Urothelium cell line (cell line): ENCODE results near the gene DOP1B.
A peak's percentile ranks its signal among the peaks of the same experiment; 100 is the strongest.
"Not testable (repeated sequence)": the region's sequence is repeated elsewhere in the genome, so short reads cannot be mapped to it uniquely, and the experiment has no call there.

ENCODE experiments used
- DNase-seq: peaks from one replicate; pipeline ENCODE4 v3.0.0; 2011; ENCODE audit warnings: low spot score, mixed read lengths
- FAIRE-seq: peaks from 2 replicates; lab custom pipeline; 2011; peaks lifted over from hg19 to GRCh38; lab: Jason Lieb, UNC

Gene DOP1B

GRCh38 chr21:36132696-36133095, 23.9 kb upstream of the DOP1B start:
- no peak for DNase-seq
- no peak for FAIRE-seq

GRCh38 chr21:36134803-36135390, 21.7 kb upstream of the DOP1B start, which contains the start of gene CBR3:
Gene CBR3, plus strand, starts transcription at chr21:36135079. Its CDS starts 114 bp downstream, at chr21:36135193.
- FAIRE-seq: no peak
- DNase-seq: peak; percentile 18

GRCh38 chr21:36135391-36136102, 21.1 kb upstream of the DOP1B start:
- no peak for DNase-seq

GRCh38 chr21:36139791-36140190, 16.8 kb upstream of the DOP1B start:
- not testable (repeated sequence) for DNase-seq, FAIRE-seq

More at GRCh38 chr21:36135391-36136102, 21.1 kb upstream of the DOP1B start:
- no peak for FAIRE-seq

GRCh38 chr21:36141513-36141925, 15.1 kb upstream of the DOP1B start:
- FAIRE-seq (no peak), DNase-seq (peak; percentile 37)

GRCh38 chr21:36144233-36144632, 12.4 kb upstream of the DOP1B start:
- not testable (repeated sequence) for FAIRE-seq

GRCh38 chr21:36145259-36145658, 11.4 kb upstream of the DOP1B start:
- no peak for FAIRE-seq
- DNase-seq: no peak

More at GRCh38 chr21:36144233-36144632, 12.4 kb upstream of the DOP1B start:
- DNase-seq: not testable (repeated sequence)

- no peak for FAIRE-seq
- DNase-seq: no peak
Observed at GRCh38 chr21:36147911-36148310, 8.7 kb upstream of the DOP1B start.

GRCh38 chr21:36148886-36149285, 7.7 kb upstream of the DOP1B start:
- no peak for FAIRE-seq
- no peak for DNase-seq

GRCh38 chr21:36149788-36150711, 6.6 kb upstream of the DOP1B start:
- DNase-seq (no peak), FAIRE-seq (no peak)

GRCh38 chr21:36155603-36156338, 853 bp upstream of the DOP1B start:
- DNase-seq (no peak), FAIRE-seq (no peak)

- FAIRE-seq (no peak), DNase-seq (peak; percentile 91)
Observed at GRCh38 chr21:36156339-36156814, 247 bp upstream of the DOP1B start.

GRCh38 chr21:36159356-36159921, 2.8 kb downstream of the DOP1B start:
- DNase-seq (no peak), FAIRE-seq (no peak)

GRCh38 chr21:36160850-36161178, 4.2 kb downstream of the DOP1B start:
- DNase-seq (no peak), FAIRE-seq (no peak)

- FAIRE-seq (no peak), DNase-seq (no peak)
Observed at GRCh38 chr21:36162631-36163030, 6.0 kb downstream of the DOP1B start.

GRCh38 chr21:36163750-36164741, 7.4 kb downstream of the DOP1B start:
- no peak for FAIRE-seq
- no peak for DNase-seq

- no peak for FAIRE-seq
- DNase-seq: no peak
Observed at GRCh38 chr21:36165356-36165755, 8.7 kb downstream of the DOP1B start.

- FAIRE-seq: no peak
- no peak for DNase-seq
Observed at GRCh38 chr21:36166705-36167104, 10.1 kb downstream of the DOP1B start.

GRCh38 chr21:36167541-36167940, 10.9 kb downstream of the DOP1B start:
- no peak for FAIRE-seq
- no peak for DNase-seq
